ENCODE measurements around the gene MYO3A. TPM values are rescaled to one million over a fixed set of nuclear protein-coding genes. Genes with fewer than 3 reads are reported as not detected.
"Not testable (repeated sequence)": the region's sequence is repeated elsewhere in the genome, so short reads cannot be mapped to it uniquely, and the experiment has no call there.

The MYO3A gene
- total and polyA plus RNA-seq, 7 donors: 0.03 to 0.32 (median 0.04) TPM; not detected in 3

DNA sequence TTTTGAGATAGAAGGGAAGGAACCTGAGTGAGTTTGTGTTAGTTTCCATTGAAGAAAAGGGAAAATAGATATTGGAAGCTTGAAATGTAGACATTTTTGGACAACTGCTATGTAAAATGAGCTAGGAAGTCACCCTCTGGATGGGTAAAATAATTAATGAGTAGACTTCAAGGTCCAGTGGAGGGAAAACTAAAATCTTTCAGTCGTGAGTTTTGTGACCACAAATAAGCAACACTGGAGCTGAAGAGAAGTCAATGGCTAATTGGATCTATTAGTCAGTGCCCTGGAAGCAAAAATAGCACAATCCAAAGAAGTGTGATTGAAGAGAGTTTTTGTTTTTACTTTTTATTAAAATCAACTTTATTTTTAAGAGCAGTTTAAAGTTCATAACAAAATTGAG, 123.4 kb downstream of the MYO3A start:
- no peak for ATAC-seq
- Histone ChIP-seq H3K27ac (no peak overlapping the region), H3K4me1 (no peaks in the 10 kb centered on the region), H3K4me3 (no peak overlapping the region), H3K9me3 (no peaks in the 10 kb centered on the region), H3K36me3 (ENCODE audit: insufficient read depth in 1 of 2, low read depth in 1 of 2) (no peaks in the 10 kb centered on the region), H3K27me3 (ENCODE audit: insufficient read depth in 3 of 3, low read length in 2 of 3) (no peaks in the 10 kb centered on the region)
- 73 to 88% (median 85%) methylated on average over 1 of the region's 1 CpG for WGBS, 3 donors
- intact Hi-C loops (cut with DNase I): no loop called here
- no peak for DNase-seq
- TF ChIP-seq, protein P1, sequence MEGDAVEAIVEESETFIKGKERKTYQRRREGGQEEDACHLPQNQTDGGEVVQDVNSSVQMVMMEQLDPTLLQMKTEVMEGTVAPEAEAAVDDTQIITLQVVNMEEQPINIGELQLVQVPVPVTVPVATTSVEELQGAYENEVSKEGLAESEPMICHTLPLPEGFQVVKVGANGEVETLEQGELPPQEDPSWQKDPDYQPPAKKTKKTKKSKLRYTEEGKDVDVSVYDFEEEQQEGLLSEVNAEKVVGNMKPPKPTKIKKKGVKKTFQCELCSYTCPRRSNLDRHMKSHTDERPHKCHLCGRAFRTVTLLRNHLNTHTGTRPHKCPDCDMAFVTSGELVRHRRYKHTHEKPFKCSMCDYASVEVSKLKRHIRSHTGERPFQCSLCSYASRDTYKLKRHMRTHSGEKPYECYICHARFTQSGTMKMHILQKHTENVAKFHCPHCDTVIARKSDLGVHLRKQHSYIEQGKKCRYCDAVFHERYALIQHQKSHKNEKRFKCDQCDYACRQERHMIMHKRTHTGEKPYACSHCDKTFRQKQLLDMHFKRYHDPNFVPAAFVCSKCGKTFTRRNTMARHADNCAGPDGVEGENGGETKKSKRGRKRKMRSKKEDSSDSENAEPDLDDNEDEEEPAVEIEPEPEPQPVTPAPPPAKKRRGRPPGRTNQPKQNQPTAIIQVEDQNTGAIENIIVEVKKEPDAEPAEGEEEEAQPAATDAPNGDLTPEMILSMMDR (IDR thresholded peaks at IDR 0.05): no peak

DNA sequence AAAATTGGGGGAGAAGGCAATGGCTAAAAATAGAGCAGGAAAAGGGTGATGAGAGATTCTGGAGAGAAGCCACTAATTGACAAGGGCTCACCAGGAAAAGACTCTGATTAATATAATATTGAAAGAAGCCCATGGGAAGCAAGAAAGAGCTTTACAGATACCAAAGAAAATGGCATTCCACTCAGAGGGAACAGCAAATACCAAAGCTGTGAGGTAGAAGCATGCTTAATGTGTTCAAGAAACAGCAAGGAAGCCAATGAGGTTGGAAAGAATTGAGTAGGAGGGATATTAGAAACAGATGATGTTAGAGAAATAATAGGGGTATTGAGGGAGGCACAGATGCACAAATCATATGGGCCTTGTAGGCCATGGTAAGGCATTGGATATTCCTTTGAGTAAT, 130.1 kb downstream of the MYO3A start:
- DNase-seq (no peak), ATAC-seq (no peak)
- TF ChIP-seq, protein P1 (IDR thresholded peaks at IDR 0.05): no peak
- no peaks in the 10 kb centered on the region for H3K27me3 ChIP-seq (ENCODE audit: insufficient read depth in 3 of 3, low read length in 2 of 3)
- no peak overlapping the region for H3K27ac ChIP-seq
- no peaks in the 10 kb centered on the region for H3K9me3 ChIP-seq
- H3K36me3 ChIP-seq (ENCODE audit: insufficient read depth in 1 of 2, low read depth in 1 of 2): no peaks in the 10 kb centered on the region
- no peak overlapping the region for H3K4me3 ChIP-seq
- intact Hi-C loops (cut with DNase I): no loop called here
- H3K4me1 ChIP-seq: no peaks in the 10 kb centered on the region

DNA sequence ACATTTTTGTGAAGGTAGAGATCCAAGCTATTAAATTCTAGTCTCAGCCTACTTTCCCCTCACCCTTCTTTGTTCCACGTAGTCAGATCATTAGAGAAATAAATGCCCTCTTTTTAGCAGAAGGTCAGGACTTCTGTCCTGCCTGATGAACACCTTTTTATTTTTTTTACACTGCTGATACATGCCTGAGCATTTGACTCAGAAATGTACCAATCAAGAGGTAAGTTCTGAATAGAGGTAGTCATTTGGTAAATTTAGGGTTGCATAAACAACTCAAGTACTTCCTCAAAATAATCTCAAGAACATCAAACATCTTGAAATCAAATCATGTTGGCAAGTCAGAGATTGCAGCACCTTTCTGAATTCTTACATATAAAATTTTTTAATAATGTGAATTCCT, 133.7 kb downstream of the MYO3A start:
- WGBS, 3 donors: 40 to 61% (median 41%) methylated on average over 1 of the region's 1 CpG
- DNase-seq (no peak), ATAC-seq (no peak)
- Histone ChIP-seq H3K36me3 (ENCODE audit: insufficient read depth in 1 of 2, low read depth in 1 of 2) (no peaks in the 10 kb centered on the region), H3K4me1 (no peaks in the 10 kb centered on the region), H3K27ac (no peak overlapping the region), H3K4me3 (no peak overlapping the region), H3K27me3 (ENCODE audit: insufficient read depth in 3 of 3, low read length in 2 of 3) (no peaks in the 10 kb centered on the region), H3K9me3 (no peaks in the 10 kb centered on the region)
- TF ChIP-seq, protein P1 (IDR thresholded peaks at IDR 0.05): no peak
- intact Hi-C loops (cut with DNase I): no loop called here

DNA sequence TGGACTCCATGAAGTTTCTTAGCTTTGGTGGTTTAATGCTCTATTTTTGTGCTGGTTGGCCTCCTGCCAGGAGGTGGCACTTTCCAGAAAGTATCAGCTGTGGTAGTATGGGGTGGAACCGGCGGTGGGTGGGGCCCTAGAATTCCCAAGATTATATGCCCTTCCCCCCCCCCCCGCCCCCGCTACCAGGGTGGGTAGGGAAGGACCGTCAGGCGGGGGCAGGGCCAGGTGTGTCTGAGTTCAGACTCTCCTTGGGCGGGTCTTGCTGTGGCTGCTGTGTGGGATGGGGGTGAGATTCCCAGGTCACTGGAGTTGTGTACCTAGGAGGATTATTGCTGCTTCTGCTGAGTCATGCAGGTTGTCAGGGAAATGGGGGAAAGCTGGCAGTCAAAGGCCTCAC, 146.9 kb downstream of the MYO3A start:
- intact Hi-C loops (cut with DNase I); H3K9me3 ChIP-seq; H3K36me3 ChIP-seq (ENCODE audit: insufficient read depth in 1 of 2, low read depth in 1 of 2); H3K27ac ChIP-seq; DNase-seq; H3K4me3 ChIP-seq; H3K4me1 ChIP-seq; ATAC-seq; H3K27me3 ChIP-seq (ENCODE audit: insufficient read depth in 3 of 3, low read length in 2 of 3): not testable (repeated sequence)
- WGBS, 3 donors: 78 to 89% (median 88%) methylated on average over 6 to 7 of the region's 7 CpGs

DNA sequence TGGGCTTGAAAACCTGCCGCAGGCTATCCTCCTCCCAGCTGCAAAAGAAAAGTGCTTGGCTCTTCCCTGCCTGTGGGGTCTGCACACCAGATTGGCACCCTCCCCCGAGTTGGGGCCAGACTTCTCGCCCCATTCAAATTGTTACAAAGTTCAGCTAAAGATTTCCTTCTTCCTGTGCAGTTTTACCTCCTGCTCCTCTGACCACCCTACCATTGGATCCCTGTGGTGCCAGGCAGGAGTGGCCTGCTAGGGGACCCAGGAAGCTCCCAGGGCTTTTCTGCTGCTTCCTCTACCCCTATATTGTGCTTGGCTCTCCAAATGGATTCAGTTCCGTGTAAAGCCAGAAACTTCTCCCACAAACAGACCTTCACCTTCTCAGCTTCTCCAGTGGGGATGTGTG, 147.4 kb downstream of the MYO3A start:
- ATAC-seq: no peak
- Histone ChIP-seq H3K4me3 (no peak overlapping the region), H3K9me3 (no peaks in the 10 kb centered on the region), H3K4me1 (no peaks in the 10 kb centered on the region), H3K27ac (no peak overlapping the region), H3K36me3 (ENCODE audit: insufficient read depth in 1 of 2, low read depth in 1 of 2) (no peaks in the 10 kb centered on the region), H3K27me3 (ENCODE audit: insufficient read depth in 3 of 3, low read length in 2 of 3) (no peaks in the 10 kb centered on the region)
- WGBS, 3 donors: 82 to 88% (median 85%) methylated on average over 4 of the region's 4 CpGs
- intact Hi-C loops (cut with DNase I): no loop called here
- DNase-seq: no peak
- TF ChIP-seq, protein P1 (IDR thresholded peaks at IDR 0.05): no peak
